ENCODE results near the gene CTNNA3.

Gene CTNNA3

GRCh38 chr10:67621834-67622233, 74.2 kb downstream of the CTNNA3 start:
- 95% methylated on average over 3 of the region's 3 CpGs for WGBS (ENCODE audit: insufficient coverage)
- Histone ChIP-seq H3K27ac (ENCODE audit: insufficient read depth in 1 of 2, low read depth in 1 of 2, low read length in 2 of 2, poor library complexity in 1 of 2, severe bottlenecking in 2 of 2) (no peak overlapping the region), H3K27me3 (replicated peaks in 2 of 5; ENCODE audit: control insufficient read depth in 4 of 5, insufficient read depth in 5 of 5, low read length in 4 of 5) (peaks cover 0 to 4% (median 2%) of the 10 kb centered on the region in 5 experiments), H3K9me3 (ENCODE audit: control extremely low read depth in 1 of 5, control insufficient read depth in 4 of 5, insufficient read depth in 2 of 5, low read depth in 1 of 5, low read length in 4 of 5) (no peaks in the 10 kb centered on the region), H3K4me3 (ENCODE audit: control insufficient read depth in 1 of 7, extremely low read depth in 1 of 7, insufficient read depth in 4 of 7, low read depth in 2 of 7, low read length in 6 of 7) (no peak overlapping the region), H3K36me3 (ENCODE audit: control insufficient read depth in 4 of 4, insufficient read depth in 4 of 4, low read length in 3 of 4) (no peaks in the 10 kb centered on the region), H3K4me1 (ENCODE audit: control extremely low read depth in 1 of 4, control insufficient read depth in 4 of 4, insufficient read depth in 4 of 4, low read length in 3 of 4) (no peaks in the 10 kb centered on the region)
- ChIA-PET CTCF (no interaction called here), POLR2A (no interaction called here)
- no peak for DNase-seq

- DNase-seq = no peak
- Histone ChIP-seq H3K36me3 (ENCODE audit: control insufficient read depth in 4 of 4, insufficient read depth in 4 of 4, low read length in 3 of 4) (no peaks in the 10 kb centered on the region), H3K9me3 (ENCODE audit: control extremely low read depth in 1 of 5, control insufficient read depth in 4 of 5, insufficient read depth in 2 of 5, low read depth in 1 of 5, low read length in 4 of 5) (no peaks in the 10 kb centered on the region), H3K27me3 (replicated peaks in 2 of 5; ENCODE audit: control insufficient read depth in 4 of 5, insufficient read depth in 5 of 5, low read length in 4 of 5) (peaks cover 0 to 14% (median 6%) of the 10 kb centered on the region in 5 experiments), H3K4me1 (ENCODE audit: control extremely low read depth in 1 of 4, control insufficient read depth in 4 of 4, insufficient read depth in 4 of 4, low read length in 3 of 4) (no peaks in the 10 kb centered on the region), H3K4me3 (ENCODE audit: control insufficient read depth in 1 of 7, extremely low read depth in 1 of 7, insufficient read depth in 4 of 7, low read depth in 2 of 7, low read length in 6 of 7) (no peak overlapping the region), H3K27ac (ENCODE audit: insufficient read depth in 1 of 2, low read depth in 1 of 2, low read length in 2 of 2, poor library complexity in 1 of 2, severe bottlenecking in 2 of 2) (no peak overlapping the region)
- ChIA-PET CTCF (interaction anchor here (1.0 kb wide), 1 partner anchor 13 kb away, joined by 3 read pairs; no protein-coding TSS in a partner anchor), POLR2A (interaction anchor here (0.6 kb wide), 1 partner anchor 10 kb away, joined by 3 read pairs; no protein-coding TSS in a partner anchor)
- WGBS (ENCODE audit: insufficient coverage) = no CpG with 5 or more reads among the region's 3 CpGs
Measured at GRCh38 chr10:67618116-67618515, 77.9 kb downstream of the CTNNA3 start.

- ChIA-PET CTCF (no interaction called here), POLR2A (no interaction called here)
- Histone ChIP-seq H3K9me3 (ENCODE audit: control extremely low read depth in 1 of 5, control insufficient read depth in 4 of 5, insufficient read depth in 2 of 5, low read depth in 1 of 5, low read length in 4 of 5) (no peaks in the 10 kb centered on the region), H3K27ac (ENCODE audit: insufficient read depth in 1 of 2, low read depth in 1 of 2, low read length in 2 of 2, poor library complexity in 1 of 2, severe bottlenecking in 2 of 2) (no peak overlapping the region), H3K4me3 (ENCODE audit: control insufficient read depth in 1 of 7, extremely low read depth in 1 of 7, insufficient read depth in 4 of 7, low read depth in 2 of 7, low read length in 6 of 7) (no peak overlapping the region), H3K4me1 (ENCODE audit: control extremely low read depth in 1 of 4, control insufficient read depth in 4 of 4, insufficient read depth in 4 of 4, low read length in 3 of 4) (peaks cover 0 to 2% (median 0%) of the 10 kb centered on the region in 4 experiments), H3K36me3 (ENCODE audit: control insufficient read depth in 4 of 4, insufficient read depth in 4 of 4, low read length in 3 of 4) (no peaks in the 10 kb centered on the region), H3K27me3 (replicated peaks in 2 of 5; ENCODE audit: control insufficient read depth in 4 of 5, insufficient read depth in 5 of 5, low read length in 4 of 5) (peaks cover 0 to 18% (median 9%) of the 10 kb centered on the region in 5 experiments)
- peak; percentile 17 to 54 (median 52) for DNase-seq
- 60% methylated on average over 7 of the region's 10 CpGs for WGBS (ENCODE audit: insufficient coverage)
Measured at GRCh38 chr10:67612577-67613537, 83.1 kb downstream of the CTNNA3 start.

GRCh38 chr10:67612176-67612575, 83.8 kb downstream of the CTNNA3 start:
- Histone ChIP-seq H3K27me3 (replicated peaks in 2 of 5; ENCODE audit: control insufficient read depth in 4 of 5, insufficient read depth in 5 of 5, low read length in 4 of 5) (peaks cover 0 to 18% (median 9%) of the 10 kb centered on the region in 5 experiments), H3K4me3 (ENCODE audit: control insufficient read depth in 1 of 7, extremely low read depth in 1 of 7, insufficient read depth in 4 of 7, low read depth in 2 of 7, low read length in 6 of 7) (no peak overlapping the region), H3K27ac (ENCODE audit: insufficient read depth in 1 of 2, low read depth in 1 of 2, low read length in 2 of 2, poor library complexity in 1 of 2, severe bottlenecking in 2 of 2) (no peak overlapping the region), H3K9me3 (ENCODE audit: control extremely low read depth in 1 of 5, control insufficient read depth in 4 of 5, insufficient read depth in 2 of 5, low read depth in 1 of 5, low read length in 4 of 5) (no peaks in the 10 kb centered on the region), H3K36me3 (ENCODE audit: control insufficient read depth in 4 of 4, insufficient read depth in 4 of 4, low read length in 3 of 4) (no peaks in the 10 kb centered on the region), H3K4me1 (ENCODE audit: control extremely low read depth in 1 of 4, control insufficient read depth in 4 of 4, insufficient read depth in 4 of 4, low read length in 3 of 4) (peaks cover 0 to 2% (median 0%) of the 10 kb centered on the region in 4 experiments)
- ChIA-PET CTCF (no interaction called here), POLR2A (no interaction called here)
- no peak for DNase-seq

- Histone ChIP-seq H3K4me3 (ENCODE audit: control insufficient read depth in 1 of 7, extremely low read depth in 1 of 7, insufficient read depth in 4 of 7, low read depth in 2 of 7, low read length in 6 of 7) (no peak overlapping the region), H3K27ac (ENCODE audit: insufficient read depth in 1 of 2, low read depth in 1 of 2, low read length in 2 of 2, poor library complexity in 1 of 2, severe bottlenecking in 2 of 2) (no peak overlapping the region), H3K36me3 (ENCODE audit: control insufficient read depth in 4 of 4, insufficient read depth in 4 of 4, low read length in 3 of 4) (no peaks in the 10 kb centered on the region), H3K4me1 (ENCODE audit: control extremely low read depth in 1 of 4, control insufficient read depth in 4 of 4, insufficient read depth in 4 of 4, low read length in 3 of 4) (peaks cover 0 to 2% (median 0%) of the 10 kb centered on the region in 4 experiments), H3K9me3 (ENCODE audit: control extremely low read depth in 1 of 5, control insufficient read depth in 4 of 5, insufficient read depth in 2 of 5, low read depth in 1 of 5, low read length in 4 of 5) (no peaks in the 10 kb centered on the region), H3K27me3 (replicated peaks in 2 of 5; ENCODE audit: control insufficient read depth in 4 of 5, insufficient read depth in 5 of 5, low read length in 4 of 5) (peaks cover 2 to 21% (median 5%) of the 10 kb centered on the region in 5 experiments)
- CTCF ChIA-PET = no interaction called here
- DNase-seq = no peak
- WGBS (ENCODE audit: insufficient coverage) = 80% methylated on average over 2 of the region's 6 CpGs
- POLR2A ChIA-PET = no interaction called here
Measured at GRCh38 chr10:67609996-67610793, 85.8 kb downstream of the CTNNA3 start.

GRCh38 chr10:67608001-67608400, 88.0 kb downstream of the CTNNA3 start:
- DNase-seq = no peak
- 94% methylated on average over 2 of the region's 2 CpGs for WGBS (ENCODE audit: insufficient coverage)
- POLR2A ChIA-PET = interaction anchor here (0.6 kb wide), 1 partner anchor 10 kb away, joined by 3 read pairs; no protein-coding TSS in a partner anchor
- CTCF ChIA-PET = no interaction called here
- Histone ChIP-seq H3K4me3 (ENCODE audit: control insufficient read depth in 1 of 7, extremely low read depth in 1 of 7, insufficient read depth in 4 of 7, low read depth in 2 of 7, low read length in 6 of 7) (no peak overlapping the region), H3K27ac (ENCODE audit: insufficient read depth in 1 of 2, low read depth in 1 of 2, low read length in 2 of 2, poor library complexity in 1 of 2, severe bottlenecking in 2 of 2) (no peak overlapping the region), H3K27me3 (replicated peaks in 2 of 5; ENCODE audit: control insufficient read depth in 4 of 5, insufficient read depth in 5 of 5, low read length in 4 of 5) (peaks cover 2 to 18% (median 5%) of the 10 kb centered on the region in 5 experiments), H3K4me1 (ENCODE audit: control extremely low read depth in 1 of 4, control insufficient read depth in 4 of 4, insufficient read depth in 4 of 4, low read length in 3 of 4) (peaks cover 0 to 2% (median 0%) of the 10 kb centered on the region in 4 experiments), H3K9me3 (ENCODE audit: control extremely low read depth in 1 of 5, control insufficient read depth in 4 of 5, insufficient read depth in 2 of 5, low read depth in 1 of 5, low read length in 4 of 5) (no peaks in the 10 kb centered on the region), H3K36me3 (ENCODE audit: control insufficient read depth in 4 of 4, insufficient read depth in 4 of 4, low read length in 3 of 4) (no peaks in the 10 kb centered on the region)
